IMR-90 (cell line): ENCODE results near the gene HTRA2. TPM values are rescaled to one million over a fixed set of nuclear protein-coding genes. Genes with fewer than 3 reads are reported as not detected.
A peak's percentile ranks its signal among the peaks of the same experiment; 100 is the strongest.

Source experiments
- ATAC-seq: fragments of 200-7000 bp; cut with Tn5 transposase; 2 replicates; pipeline ENCODE4 v1.9.1; 2020; ENCODE audit warnings: low read depth, mild to moderate bottlenecking, moderate library complexity
- BruUV-seq: library from RNA; stranded (reverse); fragments of 400-500 nt; replicated peaks from 2 replicates; lab custom pipeline; 2021; lab: Mats Ljungman, UMichigan
- CTCF ChIA-PET: fragments of 300-600 bp; formaldehyde crosslinking; extraction: SDS; loops from one replicate; lab custom pipeline; 2021; ENCODE audit warnings: antibody characterized with exemption; lab: Yijun Ruan, JAX
- POLR2A ChIA-PET: fragments of 300-600 bp; sonication (Branson Sonifier 250); formaldehyde crosslinking; loops from one replicate; lab custom pipeline; 2022; ENCODE audit warnings: antibody characterized with exemption; ENCODE audit not compliant: unreplicated experiment; lab: Charles Lee
- DNase-seq: peaks from one replicate; pipeline ENCODE4 v3.0.0; 2013
- H2AFZ ChIP-seq: replicated peaks from 2 replicates; pipeline ENCODE3; 2013; ENCODE audit warnings: low read length, mild to moderate bottlenecking; ENCODE audit not compliant: poor library complexity
- H2AK5ac ChIP-seq: 2 replicates; pipeline ENCODE4 v1.6.1; 2013; ENCODE audit warnings: low read depth, low read length, inconsistent platforms
- H2AK9ac ChIP-seq: replicated peaks from 2 replicates; pipeline ENCODE3; 2013; ENCODE audit warnings: mild to moderate bottlenecking, low read depth, low read length, moderate library complexity; ENCODE audit not compliant: poor library complexity
- H2BK120ac ChIP-seq: 2 replicates; pipeline ENCODE4 v1.6.1; 2013; ENCODE audit warnings: low read depth, low read length, inconsistent platforms
- H2BK15ac ChIP-seq: 3 replicates; pipeline ENCODE4 v1.6.1; 2013; ENCODE audit warnings: low read depth, low read length, inconsistent platforms
- H2BK20ac ChIP-seq: 2 replicates; pipeline ENCODE4 v1.6.1; 2013; ENCODE audit warnings: low read depth, mild to moderate bottlenecking, inconsistent platforms, low read length, moderate library complexity
- H2BK5ac ChIP-seq: 2 replicates; pipeline ENCODE4 v1.6.1; 2013; ENCODE audit warnings: mild to moderate bottlenecking, low read depth, low read length, inconsistent platforms; ENCODE audit not compliant: poor library complexity, severe bottlenecking
- H3K14ac ChIP-seq: replicated peaks from 2 replicates; pipeline ENCODE4 v1.6.1; 2013; ENCODE audit warnings: low read depth, low read length, inconsistent platforms
- H3K18ac ChIP-seq: 2 replicates; pipeline ENCODE4 v1.6.1; 2013; ENCODE audit warnings: low read depth, low read length, control low read depth
- H3K23ac ChIP-seq: 2 replicates; pipeline ENCODE4 v1.6.1; 2013; ENCODE audit warnings: low read depth, low read length, inconsistent platforms
- H3K27ac ChIP-seq: 2 replicates; pipeline ENCODE4 v1.5.1; 2013; ENCODE audit warnings: mild to moderate bottlenecking, control low read depth, low read length; ENCODE audit not compliant: insufficient read depth
- H3K27me3 ChIP-seq: 2 replicates; pipeline ENCODE4 v1.6.1; 2013; ENCODE audit warnings: low read length; ENCODE audit not compliant: control insufficient read depth, insufficient read depth
- H3K36me3 ChIP-seq: 2 replicates; pipeline ENCODE4 v1.6.1; 2013; ENCODE audit warnings: low read length, mixed read lengths; ENCODE audit not compliant: control insufficient read depth, insufficient read depth
- H3K4ac ChIP-seq: 2 replicates; pipeline ENCODE4 v1.6.1; 2013; ENCODE audit warnings: low read depth, low read length, inconsistent platforms
- H3K4me1 ChIP-seq: 2 replicates; pipeline ENCODE4 v1.6.1; 2013; ENCODE audit warnings: low read length, mixed read lengths; ENCODE audit not compliant: control insufficient read depth, insufficient read depth
- H3K4me2 ChIP-seq: 2 replicates; pipeline ENCODE4 v1.6.1; 2013; ENCODE audit warnings: low read depth, mild to moderate bottlenecking, control low read depth, low read length, moderate library complexity
- H3K4me3 ChIP-seq: 2 replicates; pipeline ENCODE4 v1.5.1; 2013; ENCODE audit warnings: low read depth, mild to moderate bottlenecking, control low read depth, low read length, moderate library complexity; ENCODE audit not compliant: insufficient read depth
- H3K56ac ChIP-seq: 2 replicates; pipeline ENCODE4 v1.6.1; 2013; ENCODE audit warnings: low read length, inconsistent platforms; ENCODE audit not compliant: insufficient read depth; ENCODE audit errors: extremely low read depth
- H3K79me1 ChIP-seq, 2 experiments: 2 replicates each; pipeline ENCODE4 v1.6.1; 2013; ENCODE audit warnings: low read length in 2 of 2, inconsistent platforms in 1 of 2, low read depth in 1 of 2
- H3K9ac ChIP-seq: 2 replicates; pipeline ENCODE4 v1.6.1; 2013; ENCODE audit warnings: low read depth, low read length, control low read depth
- H3K9me1 ChIP-seq: 2 replicates; pipeline ENCODE4 v1.6.1; 2013; ENCODE audit warnings: low read length, inconsistent platforms; ENCODE audit not compliant: insufficient read depth
- H3K9me3 ChIP-seq: 2 replicates; pipeline ENCODE4 v1.6.1; 2013; ENCODE audit warnings: low read length; ENCODE audit not compliant: control insufficient read depth, insufficient read depth
- H4K20me1 ChIP-seq: 2 replicates; pipeline ENCODE4 v1.6.1; 2013; ENCODE audit warnings: low read length, inconsistent platforms; ENCODE audit not compliant: insufficient read depth
- H4K5ac ChIP-seq: 2 replicates; pipeline ENCODE4 v1.6.1; 2013; ENCODE audit warnings: mild to moderate bottlenecking, low read depth, low read length, control low read depth
- H4K8ac ChIP-seq, 2 experiments: 2 replicates each; pipeline ENCODE4 v1.6.1; 2013; ENCODE audit warnings: low read depth in 2 of 2, low read length in 2 of 2, control low read depth in 1 of 2, inconsistent platforms in 1 of 2
- H4K91ac ChIP-seq: 2 replicates; pipeline ENCODE4 v1.6.1; 2013; ENCODE audit warnings: low read depth, low read length, inconsistent platforms; ENCODE audit not compliant: insufficient read depth
- CEBPB ChIP-seq: IDR thresholded peaks from 2 replicates; pipeline ENCODE4 v1.6.1; 2012; ENCODE audit warnings: low read depth, low read length, improper control_type of control experiment
- MXI1 ChIP-seq: IDR thresholded peaks from 2 replicates; pipeline ENCODE4 v1.6.1; 2012; ENCODE audit warnings: low read depth, mild to moderate bottlenecking, low read length, moderate library complexity, borderline replicate concordance
- WGBS, 2 experiments: methylation state at CpG; one replicate each; pipeline versions ENCODE4 v1.1.5 to v1.1.7; 2013; ENCODE audit warnings: missing lambda C conversion rate in 2 of 2; ENCODE audit not compliant: insufficient read length in 1 of 2; ENCODE audit errors: extremely low coverage in 2 of 2; 5-methylcytosine and 5-hydroxymethylcytosine counted together
- dilution Hi-C: fragments of 300-500 bp; cut with HindIII; formaldehyde crosslinking; loops from one replicate; pipeline ENCODE4 v1.14.3; 2018; ENCODE audit warnings: low sequenced_read_pairs; ENCODE audit not compliant: unreplicated experiment
- in situ Hi-C: fragments of 300-500 bp; cut with MboI; formaldehyde crosslinking; loops from 3 replicates; pipeline ENCODE4 v1.14.3; 2019; ENCODE audit warnings: low sequenced_read_pairs, inconsistent platforms, mixed read lengths
- intact Hi-C: fragments of 100-400 bp; cut with micrococcal nuclease; formaldehyde crosslinking; loops from 2 replicates; pipeline ENCODE4 v1.10.0; 2022
- polyA plus RNA-seq, 3 experiments: library from polyadenylated mRNA; depleted of rRNA; stranded (reverse); fragments of >200 nt; gene quantifications; 2 replicates each; pipeline ENCODE4 v1.2.3, GENCODE V29; 2012; ENCODE audit warnings: low replicate concordance in 1 of 3
- total RNA-seq: library from RNA; depleted of rRNA; stranded (reverse); fragments of >200 nt; gene quantifications from 2 replicates; pipeline ENCODE4 v1.2.3, GENCODE V29; 2012

The HTRA2 gene
- total and polyA plus RNA-seq, 2 of the 4 experiments (the other 2 are of a cell fraction), result 23.6 to 28.1 TPM

DNA sequence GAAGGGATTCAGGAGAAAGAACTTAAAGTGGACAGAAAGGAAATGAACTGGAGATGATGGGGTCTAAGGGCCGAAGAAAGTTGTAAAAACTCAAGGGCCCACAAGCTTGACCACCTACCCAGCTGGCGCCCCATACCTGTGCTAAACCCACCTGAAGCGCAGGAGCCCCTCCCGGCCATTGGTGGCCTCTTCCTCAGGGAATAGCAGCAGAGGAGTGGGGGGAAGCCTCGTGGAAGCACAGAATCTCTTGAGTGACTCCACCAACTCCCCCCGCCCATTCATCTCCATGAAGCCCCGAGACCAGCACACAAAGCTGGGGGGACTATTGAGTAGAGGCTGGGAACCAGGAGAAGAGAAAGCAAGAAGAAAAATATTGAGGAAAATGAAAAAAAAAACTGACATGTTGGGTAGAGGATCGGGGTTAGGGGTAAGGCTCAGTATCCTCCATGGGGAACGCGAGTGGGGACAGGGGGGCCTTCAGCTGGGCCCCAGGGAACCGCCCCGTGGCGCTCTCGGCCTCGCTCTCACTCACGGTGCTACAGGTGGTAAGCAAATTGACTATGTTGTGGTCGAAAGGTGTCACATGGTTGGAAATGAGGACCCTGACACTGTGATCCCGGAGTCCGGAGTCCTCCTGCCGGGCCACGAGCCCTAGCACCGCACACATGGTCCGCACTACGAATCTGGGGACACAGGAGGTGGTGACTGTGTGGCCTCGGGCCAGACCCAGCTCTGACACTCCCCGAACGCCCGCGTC is 955 bp upstream of the HTRA2 start:
- ChIA-PET CTCF (interaction anchor here (0.6 kb wide), 1 partner anchor 55 kb away, joined by 4 read pairs; no protein-coding TSS in a partner anchor), POLR2A (interaction anchor here (0.5 kb wide), 1 partner anchor 120 kb away, joined by 4 read pairs; no protein-coding TSS in a partner anchor)
- H3K36me3 ChIP-seq, result peaks cover 38% of the 10 kb centered on the region
- H3K4me3 ChIP-seq, result peak overlapping the region; percentile 93
- peak overlapping the region; percentile 85 for H3K27ac ChIP-seq
- BruUV-seq, result TSS peak; percentile 57
- peak overlapping the region; percentile 92 for H3K56ac ChIP-seq
- H3K23ac ChIP-seq, result peak overlapping the region; percentile 88
- peak overlapping the region; percentile 100 for H2AK9ac ChIP-seq
- no peak overlapping the region for H3K18ac ChIP-seq
- H2AK5ac ChIP-seq, result peak overlapping the region; percentile 96
- no peak overlapping the region for H2BK15ac ChIP-seq
- peak overlapping the region; percentile 55 for H4K5ac ChIP-seq
- peak overlapping the region; percentile 95 for H3K4me2 ChIP-seq
- peak overlapping the region; percentile 99 for H2AFZ ChIP-seq
- peak overlapping the region; percentile 79 for H4K91ac ChIP-seq
- H3K9me3 ChIP-seq, result no peaks in the 10 kb centered on the region
- in situ Hi-C loops (no loop called here), dilution Hi-C loops (no loop called here), intact Hi-C loops (loop anchor here (1.0 to 2.0 kb wide), 3 partner anchors 45 to 59 kb away; partner anchors contain the start of gene TTC31)
- ATAC-seq (no peak), DNase-seq (no peak)
- H4K20me1 ChIP-seq, result peaks cover 13% of the 10 kb centered on the region
- TF ChIP-seq MXI1 (peak; percentile 28; the same call in 1 of the 2 replicates), CEBPB (no peak)
- H4K8ac ChIP-seq, result peak overlapping the region; percentile 78 to 95
- H3K14ac ChIP-seq, result peak overlapping the region; percentile 95
- H2BK120ac ChIP-seq, result peak overlapping the region; percentile 49; the same call in 1 of the 2 replicates
- WGBS, 2 experiments, result 1% methylated on average over 16 of the region's 29 CpGs; no CpG with 5 or more reads in 1 of the 2 experiments
- peak overlapping the region; percentile 90 for H3K4ac ChIP-seq
- no peak overlapping the region for H2BK20ac ChIP-seq
- H3K27me3 ChIP-seq, result no peaks in the 10 kb centered on the region
- peaks cover 12% of the 10 kb centered on the region for H3K4me1 ChIP-seq
- H2BK5ac ChIP-seq, result peak overlapping the region; percentile 73
- H3K9me1 ChIP-seq, result peaks cover 19% of the 10 kb centered on the region
- H3K79me1 ChIP-seq, result peaks cover 32 to 57% of the 10 kb centered on the region in 2 experiments
- H3K9ac ChIP-seq, result peak overlapping the region; percentile 93
